GM13976 (cell line): ENCODE data around the gene C6orf141.

Source experiments
- DNase-seq: peaks from one replicate; pipeline ENCODE4 v3.0.0; 2012; ENCODE audit warnings: low spot score
- CTCF ChIP-seq: IDR thresholded peaks from 2 replicates; pipeline ENCODE4 v1.5.1; 2012; ENCODE audit warnings: borderline replicate concordance, mild to moderate bottlenecking; ENCODE audit not compliant: insufficient read depth; ENCODE audit errors: extremely low read depth, missing control alignments, control extremely low read depth
- in situ Hi-C: fragments of 300-500 bp; cut with MboI; formaldehyde crosslinking; loops from one replicate; pipeline ENCODE4 v1.12.0; 2022; ENCODE audit warnings: low sequenced_read_pairs, mixed read lengths, inconsistent platforms; ENCODE audit not compliant: unreplicated experiment

C6orf141 gene

GRCh38 chr6:49550492-49551077, at the start of gene C6orf141:
Gene C6orf141 (plus strand): TSS chr6:49550668. CDS start chr6:49550793, 125 bp downstream.
- TF ChIP-seq CTCF, result no peak
- in situ Hi-C loops, result no loop called here
- peak; percentile 65 for DNase-seq

- no peak for DNase-seq
- TF ChIP-seq CTCF, result no peak
- in situ Hi-C loops, result no loop called here
Measured at GRCh38 chr6:49504666-49505065, 45.8 kb upstream of the C6orf141 start.

GRCh38 chr6:49506569-49507111, 43.8 kb upstream of the C6orf141 start:
- in situ Hi-C loops, result no loop called here
- TF ChIP-seq CTCF, result no peak
- no peak for DNase-seq

- in situ Hi-C loops, result no loop called here
- no peak for DNase-seq
- no peak for TF ChIP-seq CTCF
Measured at GRCh38 chr6:49509342-49509741, 41.1 kb upstream of the C6orf141 start.

- in situ Hi-C loops, result no loop called here
- TF ChIP-seq CTCF, result no peak
- no peak for DNase-seq
Measured at GRCh38 chr6:49513153-49513989, 37.1 kb upstream of the C6orf141 start.

- TF ChIP-seq CTCF, result no peak
- DNase-seq, result no peak
- in situ Hi-C loops, result no loop called here
Measured at GRCh38 chr6:49514571-49515484, 35.6 kb upstream of the C6orf141 start.
